SU-DHL-6 (cell line): ENCODE data around the gene KLHL4.

Experiments
- H2AFZ ChIP-seq: fragments of 200-600 bp; sonication (generic); 2 replicates; pipeline ENCODE4 v1.6.1; 2014; ENCODE audit warnings: low read depth, mild to moderate bottlenecking, moderate library complexity, mixed read lengths, antibody characterized with exemption, low read length; ENCODE audit not compliant: severe bottlenecking
- H3F3A ChIP-seq: fragments of 200-600 bp; shearing (Covaris generic); 2 replicates; pipeline ENCODE4 v1.6.0; 2016; ENCODE audit warnings: antibody characterized with exemption, mild to moderate bottlenecking; ENCODE audit not compliant: insufficient read depth
- H3K27ac ChIP-seq: fragments of 200-600 bp; sonication (generic); 2 replicates; pipeline ENCODE4 v1.5.1; 2016; ENCODE audit warnings: low read depth, mild to moderate bottlenecking, low read length, moderate library complexity, mixed read lengths
- H3K27me3 ChIP-seq: fragments of 200-600 bp; sonication (generic), shearing (Covaris generic); 2 replicates; pipeline ENCODE4 v1.6.0; 2014; ENCODE audit warnings: mild to moderate bottlenecking, low read length
- H3K36me3 ChIP-seq: fragments of 200-600 bp; sonication (generic); 2 replicates; pipeline ENCODE4 v1.6.1; 2014; ENCODE audit warnings: mild to moderate bottlenecking, low read length, mixed read lengths
- H3K4me2 ChIP-seq: fragments of 300-600, 200-600 bp; shearing (Covaris generic), sonication (generic); 2 replicates; pipeline ENCODE4 v1.6.0; 2014; ENCODE audit warnings: low read length, low read depth, mild to moderate bottlenecking; ENCODE audit not compliant: poor library complexity, severe bottlenecking
- H3K4me3 ChIP-seq: fragments of 200-600 bp; sonication (generic); 2 replicates; pipeline ENCODE4 v1.5.1; 2014; ENCODE audit warnings: antibody characterized with exemption, low read length, mild to moderate bottlenecking, mixed read lengths; ENCODE audit not compliant: insufficient read depth, poor library complexity, severe bottlenecking
- H3K79me2 ChIP-seq: fragments of 200-600 bp; sonication (generic); 2 replicates; pipeline ENCODE4 v1.6.1; 2014; ENCODE audit warnings: mild to moderate bottlenecking, low read length, moderate library complexity; ENCODE audit not compliant: insufficient read depth
- H3K9ac ChIP-seq: fragments of 200-600 bp; sonication (generic); 2 replicates; pipeline ENCODE4 v1.7.0; 2014; ENCODE audit warnings: mild to moderate bottlenecking, low read length
- H3K9me2 ChIP-seq: fragments of 200-600 bp; sonication (generic); replicated peaks from 2 replicates; pipeline ENCODE4 v1.6.1; 2014; ENCODE audit warnings: low read length; ENCODE audit not compliant: insufficient read depth
- H3K9me3 ChIP-seq: fragments of 200-600 bp; sonication (generic); 2 replicates; pipeline ENCODE4 v1.6.1; 2014; ENCODE audit warnings: low read length, mixed read lengths; ENCODE audit not compliant: insufficient read depth
- H4K20me1 ChIP-seq: fragments of 200-600 bp; sonication (generic); 2 replicates; pipeline ENCODE4 v1.6.1; 2014; ENCODE audit warnings: low read depth, mild to moderate bottlenecking, antibody characterized with exemption, low read length, moderate library complexity, mixed read lengths
- EZH2phosphoT487 ChIP-seq: fragments of 200-600 bp; sonication (generic), shearing (Covaris generic); conservative IDR thresholded peaks from 2 replicates; pipeline ENCODE4 v1.6.1; 2018; ENCODE audit warnings: mild to moderate bottlenecking, antibody characterized with exemption, low read length, moderate library complexity, mixed read lengths
- TF ChIP-seq, protein P1 (sequence below): fragments of 200-600 bp; sonication (generic); IDR thresholded peaks from one replicate; pipeline ENCODE4 v1.5.1; 2017; ENCODE audit warnings: antibody characterized with exemption, mild to moderate bottlenecking, low read length, moderate library complexity; ENCODE audit not compliant: insufficient read depth, poor library complexity, severe bottlenecking

The KLHL4 gene

DNA sequence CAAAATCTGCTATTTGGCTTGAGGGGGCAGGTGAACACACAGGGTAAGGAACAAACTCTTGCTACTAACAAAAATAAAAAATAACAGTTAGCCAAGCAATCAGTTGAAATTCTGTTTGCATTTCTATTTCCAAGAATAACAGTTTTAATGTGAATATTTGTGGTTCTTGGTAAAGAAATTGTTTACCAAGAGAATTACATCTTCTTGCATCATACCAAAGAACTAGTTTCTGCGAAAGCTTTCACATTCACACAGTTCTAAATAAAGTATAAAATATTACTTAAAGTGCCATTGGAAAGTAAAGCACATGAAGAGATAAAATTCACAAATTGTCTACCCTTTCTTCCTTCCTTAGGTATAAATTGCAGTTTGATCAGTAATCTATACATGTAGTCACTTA, 54.4 kb downstream of the KLHL4 start:
- no peak overlapping the region for H3K4me3 ChIP-seq
- H3K27ac ChIP-seq: no peak overlapping the region
- H3K9me2 ChIP-seq: no peaks in the 10 kb centered on the region
- no peak overlapping the region for H3K4me2 ChIP-seq
- H3K9me3 ChIP-seq: no peaks in the 10 kb centered on the region
- no peak overlapping the region for H2AFZ ChIP-seq
- no peaks in the 10 kb centered on the region for H3K27me3 ChIP-seq
- H4K20me1 ChIP-seq: no peaks in the 10 kb centered on the region
- TF ChIP-seq, protein P1, sequence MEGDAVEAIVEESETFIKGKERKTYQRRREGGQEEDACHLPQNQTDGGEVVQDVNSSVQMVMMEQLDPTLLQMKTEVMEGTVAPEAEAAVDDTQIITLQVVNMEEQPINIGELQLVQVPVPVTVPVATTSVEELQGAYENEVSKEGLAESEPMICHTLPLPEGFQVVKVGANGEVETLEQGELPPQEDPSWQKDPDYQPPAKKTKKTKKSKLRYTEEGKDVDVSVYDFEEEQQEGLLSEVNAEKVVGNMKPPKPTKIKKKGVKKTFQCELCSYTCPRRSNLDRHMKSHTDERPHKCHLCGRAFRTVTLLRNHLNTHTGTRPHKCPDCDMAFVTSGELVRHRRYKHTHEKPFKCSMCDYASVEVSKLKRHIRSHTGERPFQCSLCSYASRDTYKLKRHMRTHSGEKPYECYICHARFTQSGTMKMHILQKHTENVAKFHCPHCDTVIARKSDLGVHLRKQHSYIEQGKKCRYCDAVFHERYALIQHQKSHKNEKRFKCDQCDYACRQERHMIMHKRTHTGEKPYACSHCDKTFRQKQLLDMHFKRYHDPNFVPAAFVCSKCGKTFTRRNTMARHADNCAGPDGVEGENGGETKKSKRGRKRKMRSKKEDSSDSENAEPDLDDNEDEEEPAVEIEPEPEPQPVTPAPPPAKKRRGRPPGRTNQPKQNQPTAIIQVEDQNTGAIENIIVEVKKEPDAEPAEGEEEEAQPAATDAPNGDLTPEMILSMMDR: no peak
- no peak for TF ChIP-seq EZH2phosphoT487
- H3K9ac ChIP-seq: no peak overlapping the region
- H3K36me3 ChIP-seq: no peaks in the 10 kb centered on the region
- no peaks in the 10 kb centered on the region for H3K79me2 ChIP-seq
- H3F3A ChIP-seq: no peaks in the 10 kb centered on the region

DNA sequence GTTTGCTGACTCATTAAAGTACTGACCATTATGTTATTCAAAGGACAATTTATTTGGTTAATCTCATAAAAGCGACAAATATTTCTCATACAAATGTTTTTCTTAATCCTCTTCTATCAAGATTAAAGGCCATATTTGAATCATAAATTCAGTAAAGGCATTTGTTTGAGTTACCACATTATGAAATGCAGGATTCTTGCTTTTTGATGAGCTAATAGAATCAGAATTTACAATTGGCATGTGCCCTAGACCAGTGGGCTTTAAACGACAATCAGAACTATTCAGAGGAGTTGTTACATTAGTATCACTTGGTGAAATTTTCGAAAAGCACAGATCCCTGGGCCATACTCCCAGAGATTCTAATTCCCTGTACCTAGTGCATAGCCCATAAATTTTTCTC, 55.3 kb downstream of the KLHL4 start:
- H3K79me2 ChIP-seq: no peaks in the 10 kb centered on the region
- no peak overlapping the region for H3K27ac ChIP-seq
- no peaks in the 10 kb centered on the region for H3K36me3 ChIP-seq
- no peak overlapping the region for H3K4me3 ChIP-seq
- H3K9me3 ChIP-seq: no peaks in the 10 kb centered on the region
- no peaks in the 10 kb centered on the region for H3K27me3 ChIP-seq
- TF ChIP-seq EZH2phosphoT487: no peak
- TF ChIP-seq, protein P1: no peak
- no peak overlapping the region for H3K4me2 ChIP-seq
- no peaks in the 10 kb centered on the region for H3K9me2 ChIP-seq
- no peaks in the 10 kb centered on the region for H4K20me1 ChIP-seq
- H2AFZ ChIP-seq: no peak overlapping the region
- no peak overlapping the region for H3K9ac ChIP-seq
- H3F3A ChIP-seq: no peaks in the 10 kb centered on the region

- Histone ChIP-seq H3K9ac (no peak overlapping the region), H2AFZ (no peak overlapping the region), H3K27ac (no peak overlapping the region), H3F3A (no peaks in the 10 kb centered on the region), H4K20me1 (no peaks in the 10 kb centered on the region), H3K4me2 (no peak overlapping the region), H3K9me3 (no peaks in the 10 kb centered on the region), H3K27me3 (no peaks in the 10 kb centered on the region), H3K79me2 (no peaks in the 10 kb centered on the region), H3K9me2 (no peaks in the 10 kb centered on the region), H3K36me3 (no peaks in the 10 kb centered on the region), H3K4me3 (no peak overlapping the region)
- TF ChIP-seq, protein P1: no peak
- no peak for TF ChIP-seq EZH2phosphoT487
Measured at GRCh38 chrX:87578978-87579377, 61.4 kb downstream of the KLHL4 start.

- no peaks in the 10 kb centered on the region for H3K79me2 ChIP-seq
- no peaks in the 10 kb centered on the region for H3K27me3 ChIP-seq
- H3K4me3 ChIP-seq: no peak overlapping the region
- TF ChIP-seq, protein P1: no peak
- no peak for TF ChIP-seq EZH2phosphoT487
- H3K27ac ChIP-seq: no peak overlapping the region
- no peaks in the 10 kb centered on the region for H3F3A ChIP-seq
- H3K9ac ChIP-seq: no peak overlapping the region
- H3K36me3 ChIP-seq: no peaks in the 10 kb centered on the region
- no peaks in the 10 kb centered on the region for H3K9me3 ChIP-seq
- H3K4me2 ChIP-seq: no peak overlapping the region
- no peak overlapping the region for H2AFZ ChIP-seq
- H4K20me1 ChIP-seq: no peaks in the 10 kb centered on the region
- H3K9me2 ChIP-seq: no peaks in the 10 kb centered on the region
Measured at GRCh38 chrX:87580862-87581261, 63.3 kb downstream of the KLHL4 start.
